ENCODE data around the gene IRS2. TPM values are rescaled to one million over a fixed set of nuclear protein-coding genes. Genes with fewer than 3 reads are reported as not detected.

Gene IRS2
- total and polyA plus RNA-seq, 2 of the 8 experiments (the other 6 are each of a cell fraction or from before 2014, with no cell fraction given), result 2.6 to 17.0 TPM

DNA sequence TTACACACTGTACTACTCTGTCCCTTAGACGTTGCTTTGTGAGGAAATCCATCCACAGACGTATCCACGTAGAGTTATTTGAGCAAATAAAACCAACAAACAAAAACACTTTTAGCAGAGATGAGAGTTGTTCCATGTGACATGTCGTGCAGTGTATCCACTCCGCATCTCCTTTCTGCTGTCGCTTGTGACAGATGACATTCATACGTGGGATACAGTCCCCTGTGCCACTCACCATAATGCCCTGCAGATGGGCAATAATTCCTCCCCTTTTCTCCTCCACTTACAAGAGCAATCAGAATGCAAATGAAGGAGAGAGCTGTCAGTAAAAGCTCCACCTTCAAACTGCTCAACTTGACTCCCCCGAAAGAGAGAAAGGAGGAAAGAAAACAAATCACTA lies 26.0 kb downstream of the IRS2 start:
- H3K4ac ChIP-seq (replicated peaks; ENCODE audit: insufficient read length, low read depth, low read length), result no peak overlapping the region
- H4K8ac ChIP-seq (ENCODE audit: extremely low read depth, insufficient read depth, low read length), result no peak overlapping the region
- peaks cover 0 to 70% of the 10 kb centered on the region in 2 experiments; a peak in 2 of 4 replicates for H3K79me2 ChIP-seq (ENCODE audit: control insufficient read depth in 1 of 2, insufficient read depth in 2 of 2, low read length in 2 of 2)
- no peak overlapping the region for H2BK20ac ChIP-seq (ENCODE audit: low read length)
- no peak overlapping the region for H2BK120ac ChIP-seq (replicated peaks; ENCODE audit: low read depth, low read length)
- H3K4me2 ChIP-seq (ENCODE audit: insufficient read depth in 1 of 2, low read depth in 2 of 2, low read length in 2 of 2), result no peak overlapping the region
- no peak overlapping the region for H3K14ac ChIP-seq (ENCODE audit: insufficient read length)
- no peak overlapping the region for H2AK5ac ChIP-seq (ENCODE audit: low read depth, low read length)
- CTCF ChIA-PET (ENCODE audit: partially characterized antibody), result interaction anchor here (1.0 kb wide), 1 partner anchor 252 kb away, joined by 3 read pairs; no protein-coding TSS in a partner anchor
- no peak overlapping the region for H3K23ac ChIP-seq (ENCODE audit: insufficient read length)
- no peak overlapping the region for H3K56ac ChIP-seq (replicated peaks; ENCODE audit: insufficient read length, low read depth, low read length)
- DNase-seq (ENCODE audit: low read depth in 1 of 2, low spot score in 2 of 2) (no peak), FAIRE-seq (no peak)
- H3K27ac ChIP-seq (ENCODE audit: low read depth, low read length), result no peak overlapping the region
- no peak overlapping the region for H2AFZ ChIP-seq (ENCODE audit: low read length)
- H2BK5ac ChIP-seq (ENCODE audit: low read depth, low read length), result no peak overlapping the region
- H3K36me3 ChIP-seq (ENCODE audit: control insufficient read depth in 2 of 4, insufficient read depth in 4 of 4, low read length in 3 of 4), result peaks cover 0 to 7% (median 1%) of the 10 kb centered on the region in 4 experiments; a peak in 3 of 8 replicates
- POLR2A ChIA-PET (ENCODE audit: partially characterized antibody), result no interaction called here
- WGBS, 2 experiments (ENCODE audit: extremely low coverage in 1 of 2, insufficient coverage in 1 of 2, insufficient read length in 1 of 2, insufficient replicate concordance in 2 of 2, low coverage in 1 of 2, low lambda C conversion rate in 2 of 2, missing lambda C conversion rate in 1 of 2), result 91% methylated on average over 8 of the region's 8 CpGs; no CpG with 5 or more reads in 1 of the 2 experiments
- no peaks in the 10 kb centered on the region for H3K9me3 ChIP-seq (ENCODE audit: insufficient read depth in 2 of 2, low read depth in 1 of 2, low read length in 1 of 2)
- no peak overlapping the region for H3K9ac ChIP-seq (replicated peaks in 1 of 4; ENCODE audit: extremely low read depth in 1 of 4, low read depth in 3 of 4, low read length in 3 of 4)
- H2BK12ac ChIP-seq (ENCODE audit: low read depth, low read length), result no peak overlapping the region
- H4K5ac ChIP-seq (ENCODE audit: insufficient read length, low read depth, low read length), result no peak overlapping the region
- H4K91ac ChIP-seq (replicated peaks; ENCODE audit: insufficient read length, low read length), result no peak overlapping the region
- peaks cover 0 to 9% (median 2%) of the 10 kb centered on the region in 4 experiments; a peak in 4 of 7 replicates for H3K4me1 ChIP-seq (replicated peaks in 1 of 4; ENCODE audit: control insufficient read depth in 3 of 4, insufficient read depth in 4 of 4, low read length in 3 of 4)
- peaks cover 11 to 12% of the 10 kb centered on the region in 2 experiments for H4K20me1 ChIP-seq (replicated peaks in 1 of 2; ENCODE audit: control insufficient read depth in 1 of 2, insufficient read depth in 2 of 2, low read length in 2 of 2)
- H3K4me3 ChIP-seq (ENCODE audit: extremely low read depth in 1 of 4, insufficient read depth in 2 of 4, low read depth in 3 of 4, low read length in 4 of 4), result no peak overlapping the region
- no peak for TF ChIP-seq EP300 (IDR thresholded peaks at IDR 0.05; ENCODE audit: borderline replicate concordance in 1 of 2, low read depth in 2 of 2, low read length in 2 of 2)
- TF ChIP-seq RBBP5 (IDR thresholded peaks at IDR 0.05; ENCODE audit: borderline replicate concordance, low read depth, low read length), result no peak
- no peak for TF ChIP-seq GABPA (IDR thresholded peaks at IDR 0.05; ENCODE audit: borderline replicate concordance, insufficient read depth, low read length)
- no peak for TF ChIP-seq JUN (IDR thresholded peaks at IDR 0.05; ENCODE audit: low read depth, low read length)
- no peak for TF ChIP-seq CHD2 (IDR thresholded peaks at IDR 0.05; ENCODE audit: low read length)
- no peak for TF ChIP-seq RAD21 (IDR thresholded peaks at IDR 0.05 in 1 of 2, conservative IDR thresholded peaks at IDR 0.05 in 1 of 2; ENCODE audit: low read depth in 2 of 2, low read length in 2 of 2)
- no peak for TF ChIP-seq TAF1 (IDR thresholded peaks at IDR 0.05; ENCODE audit: low read depth, low read length)
- no peaks in the 10 kb centered on the region for H3K23me2 ChIP-seq (ENCODE audit: low read depth, low read length)
- no peaks in the 10 kb centered on the region for H3K27me3 ChIP-seq (replicated peaks in 1 of 4; ENCODE audit: control insufficient read depth in 3 of 4, extremely low read depth in 1 of 4, insufficient read depth in 3 of 4, low read length in 3 of 4)
- no peak overlapping the region for H3K18ac ChIP-seq (ENCODE audit: extremely low read depth, low read length)
- peaks cover 8% of the 10 kb centered on the region for H3K79me1 ChIP-seq (ENCODE audit: low read depth, low read length)
- H2BK15ac ChIP-seq (ENCODE audit: low read length), result no peak overlapping the region

Measured in H1 (cell line).